GM19025 (cell line): Measurements from ENCODE around the gene HSD17B1.

Experiments used
- ATAC-seq: cut with Tn5 transposase; IDR thresholded peaks from one replicate; pipeline ENCODE4 v1.9.1; 2021; ENCODE audit warnings: mild to moderate bottlenecking, low read depth, moderate library complexity; ENCODE audit not compliant: unreplicated experiment

The HSD17B1 gene

DNA sequence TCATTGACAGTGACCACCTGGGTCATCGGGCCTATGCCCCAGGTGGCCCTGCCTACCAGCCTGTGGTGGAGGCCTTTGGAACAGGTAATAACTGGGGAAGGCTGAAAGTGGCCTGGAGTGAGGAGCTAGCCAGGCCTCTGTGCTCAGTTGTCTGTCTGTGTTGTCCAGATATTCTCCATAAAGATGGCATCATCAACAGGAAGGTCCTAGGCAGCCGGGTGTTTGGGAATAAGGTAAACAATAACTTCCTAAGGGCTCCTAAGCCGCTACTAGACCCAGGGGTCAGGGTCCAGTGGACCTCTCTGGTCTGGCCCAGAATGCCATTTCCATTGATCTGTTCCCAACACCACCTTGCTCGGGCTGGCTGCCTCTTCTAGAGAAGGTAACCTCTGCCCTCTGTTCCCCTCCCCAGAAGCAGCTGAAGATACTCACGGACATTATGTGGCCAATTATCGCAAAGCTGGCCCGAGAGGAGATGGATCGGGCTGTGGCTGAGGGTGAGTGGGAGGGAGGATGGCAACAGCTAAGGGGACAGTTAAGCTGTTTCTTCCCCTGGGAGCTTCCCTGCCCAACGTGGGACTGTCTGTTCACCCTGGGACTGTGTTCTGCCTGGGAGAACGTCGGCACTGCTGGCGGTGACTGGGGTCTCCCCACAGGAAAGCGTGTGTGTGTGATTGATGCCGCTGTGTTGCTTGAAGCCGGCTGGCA, 12.2 kb downstream of the HSD17B1 start:
- no peak for ATAC-seq

DNA sequence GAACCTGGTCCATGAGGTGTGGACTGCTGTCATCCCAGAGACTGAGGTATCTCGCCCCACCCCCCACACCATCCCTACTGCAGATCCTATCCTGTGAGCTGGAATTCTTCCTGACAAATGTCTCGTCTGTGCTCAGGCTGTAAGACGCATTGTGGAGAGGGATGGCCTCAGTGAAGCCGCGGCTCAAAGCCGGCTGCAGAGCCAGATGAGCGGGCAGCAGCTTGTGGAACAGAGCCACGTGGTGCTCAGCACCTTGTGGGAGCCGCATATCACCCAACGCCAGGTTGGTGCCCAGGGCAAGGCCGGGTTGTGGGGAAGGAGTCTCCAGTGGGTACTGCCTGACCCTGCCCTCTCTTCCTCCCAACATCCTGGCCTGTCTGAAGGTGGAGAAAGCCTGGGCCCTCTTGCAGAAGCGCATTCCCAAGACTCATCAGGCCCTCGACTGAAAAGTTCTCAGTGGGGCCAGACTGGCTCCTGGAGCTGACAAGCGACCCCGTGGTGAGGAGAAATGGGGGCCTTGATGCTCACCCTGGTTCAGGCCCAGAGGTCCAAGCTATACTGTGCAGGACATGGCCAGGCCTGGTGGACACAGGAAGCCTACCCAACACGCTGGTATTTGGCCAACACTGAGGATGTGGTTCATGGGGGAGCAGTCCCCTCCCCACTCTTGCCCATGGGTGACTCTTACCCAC, 12.9 kb downstream of the HSD17B1 start:
- ATAC-seq = no peak

DNA sequence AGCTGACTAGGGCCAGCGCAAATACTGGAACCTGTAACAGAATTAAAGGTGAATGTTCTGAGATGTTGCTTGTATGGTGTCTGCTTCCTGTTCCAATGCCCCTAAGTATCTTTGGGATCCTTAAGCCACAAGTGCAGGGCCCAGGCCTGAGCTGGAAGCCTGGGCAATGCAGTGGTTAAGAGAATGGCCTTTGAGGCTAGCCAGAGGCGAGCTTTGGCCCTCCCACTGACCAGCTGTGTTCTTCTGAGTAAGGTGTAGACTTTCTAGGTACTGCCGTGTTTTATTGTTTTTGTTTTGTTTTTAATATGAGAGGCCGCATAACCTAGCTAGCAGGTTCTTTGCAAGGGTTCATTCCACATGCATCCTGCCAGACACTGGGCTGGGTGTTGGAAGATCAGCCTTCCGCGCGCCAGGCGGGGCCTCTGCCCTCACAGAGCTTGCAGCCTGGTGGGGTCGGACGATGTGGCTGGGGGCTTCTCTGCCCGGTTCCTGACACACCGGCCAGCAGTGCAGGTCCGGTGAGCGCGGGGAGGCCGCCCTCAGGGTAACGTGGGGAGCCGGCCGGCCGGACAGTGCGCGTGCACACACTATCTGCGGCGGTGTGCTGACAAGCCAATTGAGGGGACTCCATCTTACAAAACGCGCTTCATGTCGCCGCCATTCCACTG, 13.6 kb downstream of the HSD17B1 start:
- ATAC-seq = no peak

GRCh38 chr17:42566883-42567573, 14.3 kb downstream of the HSD17B1 start, which contains the start of gene MLX:
Gene MLX, plus strand, starts transcription at chr17:42567100. Its CDS starts 25 bp downstream, at chr17:42567125.
- ATAC-seq = peak; percentile 68

GRCh38 chr17:42568341-42569111, 15.8 kb downstream of the HSD17B1 start:
- ATAC-seq = no peak

- no peak for ATAC-seq
Observed at GRCh38 chr17:42571435-42572225, 18.9 kb downstream of the HSD17B1 start.

DNA sequence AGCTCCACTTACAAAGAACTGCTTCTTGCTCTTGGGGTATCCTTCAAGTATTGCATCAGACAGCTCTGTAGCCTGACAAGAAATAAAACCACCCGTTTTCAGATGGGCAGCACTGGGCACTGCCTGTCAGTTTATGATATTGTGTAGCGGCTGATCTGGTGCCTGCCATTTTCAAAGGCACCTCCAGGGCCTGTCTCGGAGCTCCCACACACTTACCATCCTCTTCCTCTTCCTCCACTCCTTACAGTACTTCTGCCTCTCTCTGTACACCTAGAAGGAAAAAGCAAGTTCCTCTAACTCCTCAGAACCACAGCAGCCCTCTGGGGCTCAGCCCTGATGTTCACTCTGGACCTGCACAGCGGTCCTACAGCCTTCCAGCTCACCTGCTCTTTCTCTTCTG, 20.4 kb downstream of the HSD17B1 start:
- ATAC-seq = no peak

GRCh38 chr17:42574463-42574862, 21.7 kb downstream of the HSD17B1 start:
- ATAC-seq = no peak

GRCh38 chr17:42577140-42577531, 24.4 kb downstream of the HSD17B1 start:
- no peak for ATAC-seq

DNA sequence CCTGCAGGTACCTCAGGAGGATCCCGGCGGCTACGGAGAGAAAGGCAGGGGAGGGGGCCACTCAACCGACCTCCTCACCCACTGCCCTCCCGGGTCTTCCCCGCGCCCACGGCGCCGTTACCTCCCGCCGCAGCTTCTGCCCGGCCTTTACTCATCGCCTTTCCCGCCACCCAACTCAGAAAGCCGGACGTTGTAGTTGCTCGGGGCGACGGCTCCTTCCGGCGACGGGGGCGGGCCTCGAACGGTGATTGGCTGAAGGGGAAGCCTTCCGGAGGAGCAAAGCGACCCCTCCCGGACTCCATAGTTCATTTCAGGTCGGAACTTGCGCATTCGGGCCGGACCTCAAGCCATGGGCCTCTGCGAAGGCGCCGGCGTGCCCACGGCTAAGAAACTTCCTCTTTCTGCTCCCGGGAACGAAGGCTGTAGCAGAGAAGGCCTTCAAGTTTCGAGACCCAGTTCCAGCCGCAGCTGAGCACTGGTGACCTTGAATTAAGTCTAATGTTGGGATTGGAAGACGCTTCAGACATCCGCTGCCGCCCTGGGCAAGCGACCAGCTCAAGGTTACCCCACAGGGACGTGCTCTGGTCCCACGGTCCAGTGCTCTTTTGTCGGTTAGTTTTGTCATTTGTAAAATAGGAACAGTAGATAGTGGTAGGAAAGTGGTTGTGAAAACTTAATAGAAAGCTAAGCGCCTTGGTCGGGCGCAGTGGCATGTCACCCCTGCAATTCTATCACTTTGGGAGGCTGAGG, 25.0 kb downstream of the HSD17B1 start, which contains the start of gene PSMC3IP:
PSMC3IP (minus strand) TSS at position 198 of the 750 bp plus-strand sequence; CDS start at position 155, 43 bp downstream.
- ATAC-seq = peak; percentile 52

- ATAC-seq = peak; percentile 54
Observed at GRCh38 chr17:42578282-42578869, 25.7 kb downstream of the HSD17B1 start.

- ATAC-seq = no peak
Observed at GRCh38 chr17:42579794-42580551, 27.2 kb downstream of the HSD17B1 start.

- no peak for ATAC-seq
Observed at GRCh38 chr17:42581744-42582270, 29.1 kb downstream of the HSD17B1 start.

GRCh38 chr17:42584880-42585279, 32.2 kb downstream of the HSD17B1 start:
- ATAC-seq = no peak

GRCh38 chr17:42585353-42585752, 32.6 kb downstream of the HSD17B1 start:
- ATAC-seq = no peak

GRCh38 chr17:42586514-42587230, 33.9 kb downstream of the HSD17B1 start:
- no peak for ATAC-seq

GRCh38 chr17:42590886-42591285, 38.2 kb downstream of the HSD17B1 start:
- ATAC-seq = no peak
